SK-N-SH treated with all-trans-retinoic acid at 6 μM for 48 hours (cell line): ENCODE data around the gene DRC7.

Source experiments
- ATAC-seq: fragments of 200-7000 bp; cut with Tn5 transposase; 3 replicates; pipeline ENCODE4 v1.9.1; 2020; ENCODE audit warnings: mild to moderate bottlenecking, moderate library complexity
- ARNTL ChIP-seq: fragments of 450-650 bp; formaldehyde crosslinking; IDR thresholded peaks from 2 replicates; pipeline ENCODE4 v1.5.0; 2020; ENCODE audit warnings: low read depth, mild to moderate bottlenecking, moderate library complexity, borderline replicate concordance
- BACH2 ChIP-seq: fragments of 250-450 bp; sonication (Bioruptor Pico); IDR thresholded peaks from 2 replicates; pipeline ENCODE4 v1.9.0; 2021; ENCODE audit warnings: mild to moderate bottlenecking, borderline replicate concordance
- ESRRG ChIP-seq: fragments of 250-450 bp; sonication (Bioruptor Pico); IDR thresholded peaks from 2 replicates; pipeline ENCODE4 v1.6.1; 2021; ENCODE audit warnings: mild to moderate bottlenecking
- GLIS3 ChIP-seq: fragments of 250-450 bp; sonication (Bioruptor Pico); IDR thresholded peaks from 2 replicates; pipeline ENCODE4 v1.5.0; 2020; ENCODE audit warnings: mild to moderate bottlenecking, moderate library complexity
- ISL1 ChIP-seq: fragments of 250-450 bp; sonication (Bioruptor Pico); IDR thresholded peaks from 2 replicates; pipeline ENCODE4 v2.1.2; 2022; ENCODE audit warnings: mild to moderate bottlenecking, moderate library complexity
- RARB ChIP-seq: fragments of 250-450 bp; sonication (Bioruptor Pico); IDR thresholded peaks from 2 replicates; pipeline ENCODE4 v1.8.0; 2021; ENCODE audit warnings: mild to moderate bottlenecking, moderate library complexity
- TCF4 ChIP-seq: fragments of 250-450 bp; sonication (Bioruptor Pico); IDR thresholded peaks from 2 replicates; pipeline ENCODE4 v1.8.0; 2021; ENCODE audit warnings: mild to moderate bottlenecking, moderate library complexity, borderline replicate concordance
- TOX ChIP-seq: fragments of 250-450 bp; sonication (Bioruptor Pico); IDR thresholded peaks from 2 replicates; pipeline ENCODE4 v1.8.0; 2021; ENCODE audit warnings: mild to moderate bottlenecking, moderate library complexity, borderline replicate concordance
- TSHZ2 ChIP-seq: fragments of 250-450 bp; sonication (Bioruptor Pico); IDR thresholded peaks from 2 replicates; pipeline ENCODE4 v1.5.0; 2020; ENCODE audit warnings: mild to moderate bottlenecking, moderate library complexity
- ZC3H10 ChIP-seq: fragments of 250-450 bp; sonication (Bioruptor Pico); IDR thresholded peaks from 2 replicates; pipeline ENCODE4 v1.5.1; 2021; ENCODE audit warnings: mild to moderate bottlenecking, moderate library complexity
- ZFP3 ChIP-seq: fragments of 250-450 bp; sonication (Bioruptor Pico); IDR thresholded peaks from 2 replicates; pipeline ENCODE4 v1.5.0; 2020; ENCODE audit warnings: mild to moderate bottlenecking, moderate library complexity
- ZFP30 ChIP-seq: fragments of 450-650 bp; formaldehyde crosslinking; IDR thresholded peaks from 2 replicates; pipeline ENCODE4 v1.5.0; 2022; ENCODE audit warnings: mild to moderate bottlenecking, moderate library complexity
- ZNF565 ChIP-seq: fragments of 450-650 bp; formaldehyde crosslinking; conservative IDR thresholded peaks from 2 replicates; pipeline ENCODE4 v1.5.0; 2020; ENCODE audit warnings: low read depth, mild to moderate bottlenecking, moderate library complexity
- ZNF70 ChIP-seq: fragments of 450-650 bp; formaldehyde crosslinking; IDR thresholded peaks from 2 replicates; pipeline ENCODE4 v1.5.0; 2020; ENCODE audit warnings: mild to moderate bottlenecking, moderate library complexity
- TF ChIP-seq, protein P1 (sequence below): fragments of 250-450 bp; sonication (Bioruptor Pico); IDR thresholded peaks from 2 replicates; pipeline ENCODE4 v1.5.1; 2021; ENCODE audit warnings: mild to moderate bottlenecking, moderate library complexity
- TF ChIP-seq, protein P2 (sequence below): fragments of 250-450 bp; sonication (Bioruptor Pico); IDR thresholded peaks from 2 replicates; pipeline ENCODE4 v1.8.0; 2021; ENCODE audit warnings: low read depth, mild to moderate bottlenecking, moderate library complexity, borderline replicate concordance
- TF ChIP-seq, protein P3 (sequence below): fragments of 250-450 bp; sonication (Bioruptor Pico); IDR thresholded peaks from 2 replicates; pipeline ENCODE4 v1.5.1; 2020; ENCODE audit warnings: low read depth, mild to moderate bottlenecking, moderate library complexity
- TF ChIP-seq, protein P4 (sequence below): fragments of 250-450 bp; sonication (Bioruptor Pico); IDR thresholded peaks from 2 replicates; pipeline ENCODE4 v1.8.0; 2020; ENCODE audit warnings: mild to moderate bottlenecking, moderate library complexity, borderline replicate concordance

DRC7 gene

GRCh38 chr16:57649443-57649751, 45.2 kb upstream of the DRC7 start (continued):
- TF ChIP-seq, protein P1, sequence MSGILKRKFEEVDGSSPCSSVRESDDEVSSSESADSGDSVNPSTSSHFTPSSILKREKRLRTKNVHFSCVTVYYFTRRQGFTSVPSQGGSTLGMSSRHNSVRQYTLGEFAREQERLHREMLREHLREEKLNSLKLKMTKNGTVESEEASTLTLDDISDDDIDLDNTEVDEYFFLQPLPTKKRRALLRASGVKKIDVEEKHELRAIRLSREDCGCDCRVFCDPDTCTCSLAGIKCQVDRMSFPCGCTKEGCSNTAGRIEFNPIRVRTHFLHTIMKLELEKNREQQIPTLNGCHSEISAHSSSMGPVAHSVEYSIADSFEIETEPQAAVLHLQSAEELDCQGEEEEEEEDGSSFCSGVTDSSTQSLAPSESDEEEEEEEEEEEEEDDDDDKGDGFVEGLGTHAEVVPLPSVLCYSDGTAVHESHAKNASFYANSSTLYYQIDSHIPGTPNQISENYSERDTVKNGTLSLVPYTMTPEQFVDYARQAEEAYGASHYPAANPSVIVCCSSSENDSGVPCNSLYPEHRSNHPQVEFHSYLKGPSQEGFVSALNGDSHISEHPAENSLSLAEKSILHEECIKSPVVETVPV (CRISPR knock-in tag), result no peak

DNA sequence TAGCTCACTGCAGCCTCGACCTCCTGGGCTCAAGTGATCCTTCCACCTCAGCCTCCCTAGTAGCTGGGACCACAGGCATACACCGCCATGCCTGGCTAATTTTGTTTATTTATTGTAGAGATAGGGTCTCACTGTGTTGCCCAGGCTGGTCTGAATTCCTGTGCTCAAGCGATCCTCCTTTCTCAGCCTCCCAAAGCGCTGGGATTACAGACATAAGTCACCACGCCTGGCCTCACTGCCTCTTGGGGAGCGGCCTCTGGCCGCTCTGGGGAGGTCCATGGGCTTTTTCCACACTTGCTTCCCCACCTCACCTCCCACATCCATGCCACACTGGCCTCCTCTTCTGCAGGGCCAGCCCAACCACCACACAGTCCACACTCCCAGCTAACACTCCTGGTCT, 44.8 kb upstream of the DRC7 start:
- TF ChIP-seq, protein P2, sequence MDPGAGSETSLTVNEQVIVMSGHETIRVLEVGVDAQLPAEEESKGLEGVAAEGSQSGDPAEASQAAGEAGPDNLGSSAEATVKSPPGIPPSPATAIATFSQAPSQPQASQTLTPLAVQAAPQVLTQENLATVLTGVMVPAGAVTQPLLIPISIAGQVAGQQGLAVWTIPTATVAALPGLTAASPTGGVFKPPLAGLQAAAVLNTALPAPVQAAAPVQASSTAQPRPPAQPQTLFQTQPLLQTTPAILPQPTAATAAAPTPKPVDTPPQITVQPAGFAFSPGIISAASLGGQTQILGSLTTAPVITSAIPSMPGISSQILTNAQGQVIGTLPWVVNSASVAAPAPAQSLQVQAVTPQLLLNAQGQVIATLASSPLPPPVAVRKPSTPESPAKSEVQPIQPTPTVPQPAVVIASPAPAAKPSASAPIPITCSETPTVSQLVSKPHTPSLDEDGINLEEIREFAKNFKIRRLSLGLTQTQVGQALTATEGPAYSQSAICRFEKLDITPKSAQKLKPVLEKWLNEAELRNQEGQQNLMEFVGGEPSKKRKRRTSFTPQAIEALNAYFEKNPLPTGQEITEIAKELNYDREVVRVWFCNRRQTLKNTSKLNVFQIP, result no peak
- TF ChIP-seq TCF4 (CRISPR knock-in tag) (no peak), ZFP30 (no peak), ZFP3 (CRISPR knock-in tag) (no peak), TSHZ2 (CRISPR knock-in tag) (no peak), ARNTL (CRISPR knock-in tag) (no peak), RARB (CRISPR knock-in tag) (no peak), BACH2 (CRISPR knock-in tag) (no peak), ZC3H10 (CRISPR knock-in tag) (no peak), ZNF565 (CRISPR knock-in tag) (no peak), ISL1 (CRISPR knock-in tag) (no peak), GLIS3 (no peak), ESRRG (no peak)
- TF ChIP-seq, protein P3, sequence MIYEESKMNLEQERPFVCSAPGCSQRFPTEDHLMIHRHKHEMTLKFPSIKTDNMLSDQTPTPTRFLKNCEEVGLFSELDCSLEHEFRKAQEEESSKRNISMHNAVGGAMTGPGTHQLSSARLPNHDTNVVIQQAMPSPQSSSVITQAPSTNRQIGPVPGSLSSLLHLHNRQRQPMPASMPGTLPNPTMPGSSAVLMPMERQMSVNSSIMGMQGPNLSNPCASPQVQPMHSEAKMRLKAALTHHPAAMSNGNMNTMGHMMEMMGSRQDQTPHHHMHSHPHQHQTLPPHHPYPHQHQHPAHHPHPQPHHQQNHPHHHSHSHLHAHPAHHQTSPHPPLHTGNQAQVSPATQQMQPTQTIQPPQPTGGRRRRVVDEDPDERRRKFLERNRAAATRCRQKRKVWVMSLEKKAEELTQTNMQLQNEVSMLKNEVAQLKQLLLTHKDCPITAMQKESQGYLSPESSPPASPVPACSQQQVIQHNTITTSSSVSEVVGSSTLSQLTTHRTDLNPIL (CRISPR knock-in tag), result no peak
- TF ChIP-seq, protein P1 (CRISPR knock-in tag), result no peak
- TF ChIP-seq, protein P4, sequence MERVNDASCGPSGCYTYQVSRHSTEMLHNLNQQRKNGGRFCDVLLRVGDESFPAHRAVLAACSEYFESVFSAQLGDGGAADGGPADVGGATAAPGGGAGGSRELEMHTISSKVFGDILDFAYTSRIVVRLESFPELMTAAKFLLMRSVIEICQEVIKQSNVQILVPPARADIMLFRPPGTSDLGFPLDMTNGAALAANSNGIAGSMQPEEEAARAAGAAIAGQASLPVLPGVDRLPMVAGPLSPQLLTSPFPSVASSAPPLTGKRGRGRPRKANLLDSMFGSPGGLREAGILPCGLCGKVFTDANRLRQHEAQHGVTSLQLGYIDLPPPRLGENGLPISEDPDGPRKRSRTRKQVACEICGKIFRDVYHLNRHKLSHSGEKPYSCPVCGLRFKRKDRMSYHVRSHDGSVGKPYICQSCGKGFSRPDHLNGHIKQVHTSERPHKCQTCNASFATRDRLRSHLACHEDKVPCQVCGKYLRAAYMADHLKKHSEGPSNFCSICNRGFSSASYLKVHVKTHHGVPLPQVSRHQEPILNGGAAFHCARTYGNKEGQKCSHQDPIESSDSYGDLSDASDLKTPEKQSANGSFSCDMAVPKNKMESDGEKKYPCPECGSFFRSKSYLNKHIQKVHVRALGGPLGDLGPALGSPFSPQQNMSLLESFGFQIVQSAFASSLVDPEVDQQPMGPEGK (CRISPR knock-in tag), result no peak
- no peak for ATAC-seq

DNA sequence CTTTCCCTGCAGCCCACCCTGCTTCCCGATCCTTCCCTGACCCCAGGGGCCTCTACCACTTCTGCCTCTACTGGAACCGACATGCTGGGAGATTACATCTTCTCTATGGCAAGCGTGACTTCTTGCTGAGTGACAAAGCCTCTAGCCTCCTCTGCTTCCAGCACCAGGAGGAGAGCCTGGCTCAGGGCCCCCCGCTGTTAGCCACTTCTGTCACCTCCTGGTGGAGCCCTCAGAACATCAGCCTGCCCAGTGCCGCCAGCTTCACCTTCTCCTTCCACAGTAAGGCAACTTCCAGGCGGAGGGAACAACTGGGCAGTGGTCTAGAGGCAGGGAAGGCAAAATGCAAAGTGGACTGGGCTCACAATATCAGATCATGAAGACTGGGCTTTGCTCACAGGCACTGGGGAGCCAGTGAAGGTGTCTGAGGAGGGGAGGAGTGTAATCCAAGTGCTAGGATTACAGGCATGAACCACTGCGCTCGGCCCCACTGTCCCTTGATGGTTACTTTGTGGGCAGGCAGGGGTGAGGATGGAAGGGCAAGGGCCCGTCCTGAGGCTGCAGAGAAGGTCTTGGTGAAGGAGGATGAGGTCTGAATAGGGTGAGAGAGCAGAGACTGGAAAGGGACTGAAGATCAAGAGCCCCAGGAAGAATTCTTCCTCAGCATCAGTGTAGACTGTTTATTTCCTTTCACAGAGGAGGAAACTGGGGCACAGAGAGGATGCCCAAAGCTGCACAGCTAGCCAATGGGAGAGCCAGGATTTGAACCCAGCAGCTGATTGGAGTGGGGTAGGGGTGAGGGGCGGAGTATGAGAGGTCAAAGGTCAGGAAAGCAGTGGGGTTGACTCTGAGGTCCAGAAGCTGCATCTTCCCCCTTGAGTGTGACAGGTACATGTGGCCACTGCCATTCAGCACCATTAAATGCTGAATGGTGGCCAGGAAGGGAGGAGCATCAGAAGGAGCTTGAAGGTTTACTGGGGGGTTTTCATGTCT, 43.0 kb upstream of the DRC7 start:
- ATAC-seq, result no peak
- TF ChIP-seq ZNF70 (CRISPR knock-in tag) (no peak), ARNTL (CRISPR knock-in tag) (no peak), TOX (CRISPR knock-in tag) (no peak), ZC3H10 (CRISPR knock-in tag) (no peak)
- TF ChIP-seq, protein P3 (CRISPR knock-in tag), result no peak
- TF ChIP-seq, protein P4 (CRISPR knock-in tag), result no peak
- TF ChIP-seq, protein P1 (CRISPR knock-in tag), result no peak
